Kidney (tissue), 22 donors: ENCODE results near the gene PHF14. TPM values are rescaled to one million over a fixed set of nuclear protein-coding genes. Genes with fewer than 3 reads are reported as not detected.
A peak's percentile ranks its signal among the peaks of the same experiment; 100 is the strongest.
"Not testable (repeated sequence)": the region's sequence is repeated elsewhere in the genome, so short reads cannot be mapped to it uniquely, and the experiment has no call there.

Experiments
- DNase-seq, 5 donors: peaks; one replicate each; pipeline ENCODE4 v3.0.0-alpha.2; 2013 to 2020
- FAIRE-seq: peaks from 2 replicates; lab custom pipeline; 2012; peaks lifted over from hg19 to GRCh38; lab: Jason Lieb, UNC
- H3K27ac ChIP-seq, 2 donors: one replicate each; pipeline ENCODE4 v1.7.0; 2013; ENCODE audit warnings: low read depth in 2 of 2, low read length in 2 of 2, inconsistent platforms in 1 of 2
- H3K27me3 ChIP-seq: one replicate; pipeline ENCODE4 v1.7.1; 2013; ENCODE audit warnings: low read length, inconsistent platforms; ENCODE audit not compliant: control insufficient read depth, insufficient read depth
- H3K36me3 ChIP-seq, 3 donors: one replicate each; pipeline versions ENCODE4 v1.7.0 to v1.7.1; 2013; ENCODE audit warnings: low read length in 3 of 3, control low read depth in 1 of 3, inconsistent platforms in 1 of 3; ENCODE audit not compliant: insufficient read depth in 3 of 3, control insufficient read depth in 2 of 3
- H3K4me1 ChIP-seq, 3 donors: one replicate each; pipeline versions ENCODE4 v1.7.0 to v1.7.1; 2013; ENCODE audit warnings: low read length in 3 of 3, inconsistent platforms in 1 of 3, low read depth in 1 of 3; ENCODE audit not compliant: control insufficient read depth in 2 of 3, insufficient read depth in 2 of 3
- H3K4me3 ChIP-seq, 3 donors: one replicate each; pipeline versions ENCODE4 v1.7.0 to v1.8.1; 2013; ENCODE audit warnings: low read length in 3 of 3, control low read depth in 1 of 3, inconsistent platforms in 1 of 3
- H3K9ac ChIP-seq, 3 donors: one replicate each; pipeline versions ENCODE4 v1.7.0 to v1.7.1; 2013; ENCODE audit warnings: low read length in 3 of 3, control low read depth in 1 of 3, inconsistent platforms in 1 of 3
- H3K9me3 ChIP-seq, 3 donors: one replicate each; pipeline versions ENCODE4 v1.7.0 to v1.7.1; 2013; ENCODE audit warnings: low read length in 3 of 3, control low read depth in 1 of 3, inconsistent platforms in 1 of 3; ENCODE audit not compliant: control insufficient read depth in 2 of 3, insufficient read depth in 1 of 3
- CTCF ChIP-seq: IDR thresholded peaks from 3 replicates; pipeline ENCODE4 v1.5.1; 2012; ENCODE audit warnings: mild to moderate bottlenecking, moderate library complexity, borderline replicate concordance; ENCODE audit not compliant: insufficient read depth; ENCODE audit errors: extremely low read depth
- intact Hi-C: fragments of 100-400 bp; cut with DNase I; formaldehyde crosslinking; loops from one replicate; pipeline ENCODE4 v1.11.1; 2022
- long read RNA-seq, 10 donors: library from polyadenylated mRNA in 1 of 10; unstranded in 1 of 10; transcript quantifications; one replicate each; pipeline ENCODE4 v2.0.0 and lab custom pipeline, GENCODE V29; 2021 to 2026
- polyA plus RNA-seq: library from polyadenylated mRNA; stranded (reverse); fragments of 350-450 nt; fragmentation: Illumina TruSeq; extraction: RNeasy Lipid Tissue Mini Kit (QIAGEN cat#74804); gene quantifications from one replicate; pipeline ENCODE4 v1.2.3, GENCODE V29; 2014; ENCODE audit warnings: low read depth, low replicate concordance; ENCODE audit not compliant: insufficient read depth
- total RNA-seq: library from RNA; stranded (reverse); fragmentation: NEBNext Ultra II Directional; extraction: Animal tissue kit (Norgen Biotek cat#: 25700); gene quantifications from one replicate; pipeline ENCODE4 v1.2.1, GENCODE V29; 2021
- donor health status: control.
- donor health status: control.
- donor health status: control.
- donor health status: control.
- donor health status: control.
- donor health status: DM: yes; HTN: yes; CAD: no.
- donor health status: Normal renal cell carcinoma (clear cell type).

The PHF14 gene
- total RNA-seq (31.7 TPM), polyA plus RNA-seq (17.1 TPM)
- long read RNA-seq, donor 1, transcript PHF14-205 (2 exons, 695 nt), result major isoform, 6 of 18 reads
- long read RNA-seq, donor 1, partial matches to known transcripts, result 11 of 18 reads
- long read RNA-seq, donor 1, other reads (novel, unspliced or antisense), result 0 of 18 reads
- long read RNA-seq, donor 2, partial matches to known transcripts, result 10 of 21 reads
- long read RNA-seq, donor 2, other reads (novel, unspliced or antisense), result 0 of 21 reads
- long read RNA-seq, donor 3, transcript PHF14-205 (2 exons, 695 nt), result major isoform, 5 of 36 reads
- long read RNA-seq, donor 3, partial matches to known transcripts, result 26 of 36 reads
- long read RNA-seq, donor 3, other reads (novel, unspliced or antisense), result 0 of 36 reads
- long read RNA-seq, donor 4, partial matches to known transcripts, result 0 of 8 reads
- long read RNA-seq, donor 4, other reads (novel, unspliced or antisense), result 0 of 8 reads
- long read RNA-seq, donor 5, result 0 reads
- long read RNA-seq, donor 6, transcript PHF14-205 (2 exons, 695 nt), result major isoform, 5 of 21 reads
- long read RNA-seq, donor 6, partial matches to known transcripts, result 16 of 21 reads
- long read RNA-seq, donor 6, other reads (novel, unspliced or antisense), result 0 of 21 reads
- long read RNA-seq, donor 7, partial matches to known transcripts, result 8 of 13 reads
- long read RNA-seq, donor 7, other reads (novel, unspliced or antisense), result 3 of 13 reads
- long read RNA-seq, donor 8, partial matches to known transcripts, result 28 of 34 reads
- long read RNA-seq, donor 8, other reads (novel, unspliced or antisense), result 0 of 34 reads
- long read RNA-seq, donor 9, partial matches to known transcripts, result 7 of 10 reads
- long read RNA-seq, donor 9, other reads (novel, unspliced or antisense), result 0 of 10 reads
- long read RNA-seq, donor 10, transcript PHF14-205 (2 exons, 695 nt), result major isoform, 6 of 30 reads
- long read RNA-seq, donor 10, partial matches to known transcripts, result 19 of 30 reads
- long read RNA-seq, donor 10, other reads (novel, unspliced or antisense), result 0 of 30 reads

GRCh38 chr7:10973061-10973941 lies at the start of gene PHF14:
Gene PHF14 (plus strand): TSS chr7:10973872. CDS start chr7:10974324, 452 bp downstream.
- Histone ChIP-seq H3K9ac (peak within 1 kb of the TSS; percentile 73 to 90 (median 78)), H3K27ac (peak within 1 kb of the TSS; percentile 72 to 73), H3K4me1 (no peaks in the 10 kb centered on the region), H3K9me3 (no peaks in the 10 kb centered on the region), H3K36me3 (no peaks in the 10 kb centered on the region), H3K27me3 (no peaks in the 10 kb centered on the region), H3K4me3 (peak within 1 kb of the TSS; percentile 73 to 93 (median 91))
- intact Hi-C loops, result no loop called here
- peak; percentile 94 for FAIRE-seq
- no peak for TF ChIP-seq CTCF
- peak; percentile 97 to 99 (median 99) for DNase-seq

GRCh38 chr7:10924370-10924769 lies 49.3 kb upstream of the PHF14 start:
- FAIRE-seq, result no peak

GRCh38 chr7:10928203-10928602 lies 45.5 kb upstream of the PHF14 start:
- FAIRE-seq, H3K4me1 ChIP-seq, H3K27ac ChIP-seq, H3K4me3 ChIP-seq, DNase-seq, H3K9ac ChIP-seq, H3K27me3 ChIP-seq, intact Hi-C loops, H3K9me3 ChIP-seq: not testable (repeated sequence)
- H3K36me3 ChIP-seq, result peaks cover 0 to 16% (median 6%) of the 10 kb centered on the region in 3 donors

More at GRCh38 chr7:10924370-10924769, 49.3 kb upstream of the PHF14 start:
- H3K4me3 ChIP-seq, result no peak overlapping the region
- H3K27me3 ChIP-seq, result no peaks in the 10 kb centered on the region
- no peaks in the 10 kb centered on the region for H3K4me1 ChIP-seq
- no peak for TF ChIP-seq CTCF
- H3K36me3 ChIP-seq, result peaks cover 0 to 3% (median 0%) of the 10 kb centered on the region in 3 donors
- H3K27ac ChIP-seq, result no peak overlapping the region
- intact Hi-C loops, result no loop called here
- DNase-seq, result no peak
- H3K9me3 ChIP-seq, result no peaks in the 10 kb centered on the region
- H3K9ac ChIP-seq, result no peak overlapping the region
